Osteoblast (primary cell): ENCODE measurements around the gene WAC. TPM values are rescaled to one million over a fixed set of nuclear protein-coding genes. Genes with fewer than 3 reads are reported as not detected.

Experiments used
- DNase-seq: peaks from one replicate; pipeline ENCODE4 v3.0.0; 2011; ENCODE audit warnings: low spot score, mixed read lengths; ENCODE audit not compliant: insufficient read length; ENCODE audit errors: missing footprints
- H2AFZ ChIP-seq: 2 replicates; pipeline ENCODE4 v1.6.0; 2011; ENCODE audit warnings: mild to moderate bottlenecking, low read length
- H3K27ac ChIP-seq: 2 replicates; pipeline ENCODE4 v1.5.1; 2011; ENCODE audit warnings: mild to moderate bottlenecking, low read depth, low read length, moderate library complexity
- H3K27me3 ChIP-seq: 2 replicates; pipeline ENCODE4 v1.6.0; 2012; ENCODE audit warnings: mild to moderate bottlenecking, control low read depth, inconsistent platforms, low read length, moderate library complexity; ENCODE audit not compliant: insufficient read depth
- H3K36me3 ChIP-seq: 2 replicates; pipeline ENCODE4 v1.5.1; 2011; ENCODE audit warnings: mild to moderate bottlenecking, low read length, control low read depth, moderate library complexity; ENCODE audit not compliant: insufficient read depth
- H3K4me1 ChIP-seq: 2 replicates; pipeline ENCODE4 v1.5.1; 2011; ENCODE audit warnings: mild to moderate bottlenecking, low read length, control low read depth, moderate library complexity; ENCODE audit not compliant: insufficient read depth
- H3K4me2 ChIP-seq: 2 replicates; pipeline ENCODE4 v1.6.0; 2011; ENCODE audit warnings: mild to moderate bottlenecking, low read length; ENCODE audit not compliant: insufficient read depth
- H3K4me3 ChIP-seq: fragments of 200-600 bp; sonication (generic); 3 replicates; pipeline ENCODE4 v1.5.1; 2012; ENCODE audit warnings: mild to moderate bottlenecking, low read length, inconsistent platforms; ENCODE audit not compliant: insufficient read depth
- H3K79me2 ChIP-seq: 2 replicates; pipeline ENCODE4 v1.6.0; 2012; ENCODE audit warnings: mild to moderate bottlenecking, low read length, control low read depth, inconsistent platforms; ENCODE audit not compliant: insufficient read depth
- H3K9me3 ChIP-seq: 2 replicates; pipeline ENCODE4 v1.5.1; 2011; ENCODE audit warnings: low read depth, low read length, control low read depth
- H4K20me1 ChIP-seq: 2 replicates; pipeline ENCODE4 v1.6.0; 2012; ENCODE audit warnings: mild to moderate bottlenecking, low read length, control low read depth; ENCODE audit not compliant: insufficient read depth
- total RNA-seq: library from RNA; depleted of rRNA; stranded (reverse); fragments of >200 nt; gene quantifications from 2 replicates; pipeline ENCODE4 v1.2.3, GENCODE V29; 2012
- TF ChIP-seq, protein P1 (sequence below): IDR thresholded peaks from 2 replicates; pipeline ENCODE4 v1.5.1; 2011; ENCODE audit warnings: mild to moderate bottlenecking, low read depth, low read length, moderate library complexity; ENCODE audit errors: extremely low read depth

Gene WAC
- total RNA-seq, 1 donor, result 77.1 TPM

DNA sequence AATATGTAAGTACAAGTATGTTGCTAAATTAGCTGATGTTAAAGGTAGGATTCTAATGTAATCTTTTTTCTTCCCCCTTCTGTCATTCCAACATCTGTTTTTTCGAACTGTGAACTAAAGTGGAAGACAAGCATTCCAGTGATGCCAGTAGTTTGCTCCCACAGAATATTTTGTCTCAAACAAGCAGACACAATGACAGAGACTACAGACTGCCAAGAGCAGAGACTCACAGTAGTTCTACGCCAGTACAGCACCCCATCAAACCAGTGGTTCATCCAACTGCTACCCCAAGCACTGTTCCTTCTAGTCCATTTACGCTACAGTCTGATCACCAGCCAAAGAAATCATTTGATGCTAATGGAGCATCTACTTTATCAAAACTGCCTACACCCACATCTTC lies 62.7 kb downstream of the WAC start:
- H3K79me2 ChIP-seq, result peaks cover 96% of the 10 kb centered on the region
- H3K36me3 ChIP-seq, result peaks cover 36% of the 10 kb centered on the region
- peaks cover 77% of the 10 kb centered on the region for H4K20me1 ChIP-seq
- no peaks in the 10 kb centered on the region for H3K9me3 ChIP-seq
- H3K27me3 ChIP-seq, result no peaks in the 10 kb centered on the region
- no peak overlapping the region for H3K4me2 ChIP-seq
- no peak overlapping the region for H3K27ac ChIP-seq
- no peak overlapping the region for H2AFZ ChIP-seq
- peak; percentile 30 for DNase-seq
- TF ChIP-seq, protein P1, sequence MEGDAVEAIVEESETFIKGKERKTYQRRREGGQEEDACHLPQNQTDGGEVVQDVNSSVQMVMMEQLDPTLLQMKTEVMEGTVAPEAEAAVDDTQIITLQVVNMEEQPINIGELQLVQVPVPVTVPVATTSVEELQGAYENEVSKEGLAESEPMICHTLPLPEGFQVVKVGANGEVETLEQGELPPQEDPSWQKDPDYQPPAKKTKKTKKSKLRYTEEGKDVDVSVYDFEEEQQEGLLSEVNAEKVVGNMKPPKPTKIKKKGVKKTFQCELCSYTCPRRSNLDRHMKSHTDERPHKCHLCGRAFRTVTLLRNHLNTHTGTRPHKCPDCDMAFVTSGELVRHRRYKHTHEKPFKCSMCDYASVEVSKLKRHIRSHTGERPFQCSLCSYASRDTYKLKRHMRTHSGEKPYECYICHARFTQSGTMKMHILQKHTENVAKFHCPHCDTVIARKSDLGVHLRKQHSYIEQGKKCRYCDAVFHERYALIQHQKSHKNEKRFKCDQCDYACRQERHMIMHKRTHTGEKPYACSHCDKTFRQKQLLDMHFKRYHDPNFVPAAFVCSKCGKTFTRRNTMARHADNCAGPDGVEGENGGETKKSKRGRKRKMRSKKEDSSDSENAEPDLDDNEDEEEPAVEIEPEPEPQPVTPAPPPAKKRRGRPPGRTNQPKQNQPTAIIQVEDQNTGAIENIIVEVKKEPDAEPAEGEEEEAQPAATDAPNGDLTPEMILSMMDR, result no peak
- no peak overlapping the region for H3K4me3 ChIP-seq
- peaks cover 20% of the 10 kb centered on the region for H3K4me1 ChIP-seq

DNA sequence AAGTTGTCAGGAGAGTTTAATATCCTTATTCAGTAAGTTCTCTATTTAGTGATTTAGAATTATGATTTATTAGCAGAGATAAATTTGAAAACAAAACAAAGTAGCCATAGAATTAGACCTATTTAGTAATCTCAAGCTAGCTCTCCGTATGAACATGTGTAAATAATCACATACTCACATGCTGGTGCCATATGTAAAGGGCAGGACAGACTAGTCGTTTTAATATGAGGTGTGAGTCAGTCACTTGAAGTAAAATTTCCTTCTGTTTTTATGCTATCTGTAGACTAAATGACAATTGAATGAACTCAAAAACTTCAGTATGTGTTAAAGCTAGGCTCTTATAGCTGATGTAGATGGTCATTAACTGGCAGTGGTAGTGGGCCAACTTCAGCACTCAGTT lies 67.1 kb downstream of the WAC start:
- Histone ChIP-seq H3K79me2 (peaks cover 95% of the 10 kb centered on the region), H3K27me3 (no peaks in the 10 kb centered on the region), H4K20me1 (peaks cover 75% of the 10 kb centered on the region), H2AFZ (no peak overlapping the region), H3K4me3 (no peak overlapping the region), H3K4me1 (peaks cover 8% of the 10 kb centered on the region), H3K9me3 (no peaks in the 10 kb centered on the region), H3K36me3 (peaks cover 11% of the 10 kb centered on the region), H3K4me2 (no peak overlapping the region), H3K27ac (no peak overlapping the region)
- no peak for DNase-seq
- TF ChIP-seq, protein P1, result no peak

DNA sequence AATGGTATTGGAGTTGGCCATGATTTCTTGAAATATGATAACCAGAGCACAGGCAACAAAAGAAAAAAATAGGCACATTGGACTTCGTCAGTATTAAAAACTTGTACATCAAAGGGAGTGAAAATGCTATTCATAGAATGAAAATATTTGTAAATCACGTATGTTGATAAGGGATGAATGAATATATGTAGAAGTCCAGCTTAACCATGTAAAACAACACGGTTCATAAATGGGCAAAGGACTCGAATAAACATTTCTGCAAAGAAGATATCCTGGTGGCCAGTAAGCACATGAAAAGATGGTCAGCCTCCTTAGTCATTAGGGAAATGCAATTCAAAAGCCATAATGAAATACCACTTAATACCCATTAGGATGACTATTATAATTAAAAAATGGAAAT lies 68.1 kb downstream of the WAC start:
- Histone ChIP-seq H4K20me1 (peaks cover 74% of the 10 kb centered on the region), H3K27ac (no peak overlapping the region), H3K4me1 (no peaks in the 10 kb centered on the region), H3K79me2 (peaks cover 96% of the 10 kb centered on the region), H3K36me3 (peaks cover 4% of the 10 kb centered on the region), H2AFZ (no peak overlapping the region), H3K9me3 (no peaks in the 10 kb centered on the region), H3K27me3 (no peaks in the 10 kb centered on the region), H3K4me2 (no peak overlapping the region), H3K4me3 (no peak overlapping the region)
- TF ChIP-seq, protein P1, result no peak
- DNase-seq, result no peak

DNA sequence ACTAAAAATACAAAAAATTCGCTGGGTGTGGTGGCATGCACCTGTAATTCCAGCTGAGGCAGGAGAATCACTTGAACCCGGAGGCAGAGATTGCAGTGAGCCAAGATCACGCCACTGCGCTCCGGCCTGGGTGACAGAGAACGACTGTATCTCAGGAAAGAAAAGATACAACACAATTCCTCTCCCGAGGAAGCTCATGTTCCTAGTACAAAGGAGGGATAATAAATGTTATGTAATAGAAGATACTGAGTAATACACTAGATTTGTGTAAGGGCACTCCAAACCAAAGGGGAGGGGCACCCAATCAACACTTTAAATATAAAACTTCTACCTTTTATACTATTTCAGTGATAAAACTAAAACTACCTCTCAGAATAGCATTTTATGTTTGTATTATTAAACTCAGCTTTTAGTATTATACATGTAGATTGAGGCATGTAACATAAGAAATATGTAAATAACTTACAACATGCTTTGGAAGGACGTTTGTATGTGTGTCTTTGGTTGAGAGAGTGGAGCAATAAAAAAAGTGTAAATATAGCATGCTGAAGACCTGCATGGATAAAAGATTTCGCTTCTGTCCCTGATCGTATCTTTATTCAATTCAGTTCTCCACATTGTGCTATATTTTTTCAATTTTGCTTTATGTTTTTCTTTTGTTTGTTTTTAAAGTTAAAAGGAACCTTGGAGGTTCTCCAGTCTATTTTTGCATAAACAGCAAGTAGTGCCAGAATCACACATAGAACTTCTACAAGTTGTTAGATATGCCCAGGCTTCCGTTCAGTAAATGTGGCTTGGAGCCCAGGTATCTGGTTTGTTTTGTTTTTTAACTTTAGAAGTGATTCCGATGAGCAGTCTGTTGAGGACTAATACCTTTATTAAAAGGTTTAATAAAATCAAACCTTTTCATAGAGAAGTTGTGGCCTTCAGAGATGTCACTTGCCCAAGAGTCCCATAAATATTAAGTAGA lies 71.9 kb downstream of the WAC start:
- H3K79me2 ChIP-seq, result peaks cover 88% of the 10 kb centered on the region
- TF ChIP-seq, protein P1, result no peak
- no peak overlapping the region for H3K4me2 ChIP-seq
- H3K36me3 ChIP-seq, result peaks cover 19% of the 10 kb centered on the region
- H3K4me3 ChIP-seq, result no peak overlapping the region
- H3K27ac ChIP-seq, result no peak overlapping the region
- no peaks in the 10 kb centered on the region for H3K9me3 ChIP-seq
- H3K27me3 ChIP-seq, result no peaks in the 10 kb centered on the region
- no peak overlapping the region for H2AFZ ChIP-seq
- DNase-seq, result no peak
- no peaks in the 10 kb centered on the region for H3K4me1 ChIP-seq
- peaks cover 55% of the 10 kb centered on the region for H4K20me1 ChIP-seq
